Mesendoderm (in vitro differentiated cells): Measurements from ENCODE around the gene CATSPER3.

Experiments
- DNase-seq: peaks from one replicate; pipeline ENCODE4 v3.0.0; 2013
- H2AK5ac ChIP-seq: 2 replicates; pipeline ENCODE4 v1.6.1; 2013; ENCODE audit warnings: low read length, inconsistent platforms
- H2BK120ac ChIP-seq: 2 replicates; pipeline ENCODE4 v1.6.1; 2013; ENCODE audit warnings: low read depth, mild to moderate bottlenecking, low read length, moderate library complexity, mixed read lengths
- H2BK15ac ChIP-seq: replicated peaks from 2 replicates; pipeline ENCODE4 v1.6.1; 2013; ENCODE audit warnings: low read depth, mild to moderate bottlenecking, moderate library complexity
- H2BK5ac ChIP-seq: 2 replicates; pipeline ENCODE4 v1.6.1; 2013; ENCODE audit warnings: low read length, inconsistent platforms
- H3K18ac ChIP-seq: 2 replicates; pipeline ENCODE4 v1.6.1; 2013; ENCODE audit warnings: mild to moderate bottlenecking, low read length, mixed read lengths
- H3K23ac ChIP-seq: one replicate; pipeline ENCODE4 v1.6.1; 2013; ENCODE audit warnings: low read length
- H3K27ac ChIP-seq: 2 replicates; pipeline ENCODE4 v1.5.1; 2013; ENCODE audit warnings: low read depth, mild to moderate bottlenecking, inconsistent platforms, low read length, moderate library complexity
- H3K27me3 ChIP-seq: 2 replicates; pipeline ENCODE4 v1.6.1; 2013; ENCODE audit warnings: low read length, control low read depth, mild to moderate bottlenecking, inconsistent platforms; ENCODE audit not compliant: insufficient read depth, poor library complexity
- H3K36me3 ChIP-seq: 2 replicates; pipeline ENCODE4 v1.6.1; 2013; ENCODE audit warnings: low read length, inconsistent platforms; ENCODE audit not compliant: control insufficient read depth, insufficient read depth
- H3K4ac ChIP-seq: one replicate; pipeline ENCODE4 v1.6.1; 2013; ENCODE audit warnings: low read depth, mild to moderate bottlenecking, low read length, moderate library complexity
- H3K4me1 ChIP-seq: 2 replicates; pipeline ENCODE4 v1.6.1; 2013; ENCODE audit warnings: low read depth, low read length, inconsistent platforms; ENCODE audit not compliant: control insufficient read depth
- H3K4me2 ChIP-seq: 2 replicates; pipeline ENCODE4 v1.6.1; 2013; ENCODE audit warnings: low read length
- H3K4me3 ChIP-seq: 2 replicates; pipeline ENCODE4 v1.5.1; 2013; ENCODE audit warnings: mild to moderate bottlenecking, low read length
- H3K56ac ChIP-seq: one replicate; pipeline ENCODE4 v1.6.1; 2013; ENCODE audit warnings: low read length
- H3K79me1 ChIP-seq: 2 replicates; pipeline ENCODE4 v1.6.1; 2013; ENCODE audit warnings: low read length, inconsistent platforms
- H3K79me2 ChIP-seq: 2 replicates; pipeline ENCODE4 v1.6.1; 2013; ENCODE audit warnings: mild to moderate bottlenecking, low read length; ENCODE audit not compliant: control insufficient read depth, insufficient read depth
- H3K9ac ChIP-seq: 2 replicates; pipeline ENCODE4 v1.6.1; 2013; ENCODE audit warnings: low read length, inconsistent platforms
- H4K5ac ChIP-seq: one replicate; pipeline ENCODE4 v1.6.1; 2013; ENCODE audit warnings: low read length
- H4K8ac ChIP-seq: one replicate; pipeline ENCODE4 v1.6.1; 2013; ENCODE audit warnings: low read depth, mild to moderate bottlenecking, control low read depth, low read length, moderate library complexity
- WGBS: extraction: QIAGEN DNeasy Blood & Tissue Kit; methylation state at CpG from one replicate; pipeline ENCODE4 v1.1.7; 2013; ENCODE audit warnings: low lambda C conversion rate, missing lambda C conversion rate; ENCODE audit not compliant: insufficient coverage; ENCODE audit errors: extremely low coverage; 5-methylcytosine and 5-hydroxymethylcytosine counted together

Gene CATSPER3

DNA sequence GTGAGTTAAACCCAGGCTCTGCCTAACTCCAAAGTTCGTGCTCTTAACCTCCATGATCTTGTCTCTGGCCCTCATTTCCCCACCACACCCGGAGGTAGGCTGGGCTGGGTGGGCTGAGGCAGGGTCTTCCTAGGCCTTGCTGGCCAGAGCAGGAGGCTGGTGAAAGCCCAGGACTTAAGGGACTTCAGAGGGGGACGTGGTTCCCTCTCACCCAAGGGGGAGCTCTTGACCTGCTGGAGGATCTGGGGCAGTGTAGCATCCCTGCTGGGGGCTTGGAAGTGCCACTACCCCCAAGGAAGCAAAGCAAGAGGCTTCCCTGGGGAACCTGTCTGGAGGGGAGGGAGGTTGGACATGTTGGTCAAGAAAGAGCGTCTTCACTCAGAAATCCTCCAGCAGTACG, 51.6 kb downstream of the CATSPER3 start:
- no peak overlapping the region for H3K27ac ChIP-seq
- no peak overlapping the region for H2AK5ac ChIP-seq
- no peaks in the 10 kb centered on the region for H3K36me3 ChIP-seq
- no peak overlapping the region for H3K23ac ChIP-seq
- H2BK5ac ChIP-seq: no peak overlapping the region
- H4K5ac ChIP-seq: no peak overlapping the region
- no peak overlapping the region for H3K4me3 ChIP-seq
- H3K4ac ChIP-seq: no peak overlapping the region
- no peak overlapping the region for H3K18ac ChIP-seq
- no peak overlapping the region for H3K4me2 ChIP-seq
- whole genome bisulfite sequencing: no CpG with 5 or more reads among the region's 5 CpGs
- no peak overlapping the region for H3K56ac ChIP-seq
- H4K8ac ChIP-seq: no peak overlapping the region
- H3K79me1 ChIP-seq: no peaks in the 10 kb centered on the region
- DNase-seq: no peak
- no peak overlapping the region for H2BK15ac ChIP-seq
- no peaks in the 10 kb centered on the region for H3K79me2 ChIP-seq
- H3K9ac ChIP-seq: no peak overlapping the region
- no peaks in the 10 kb centered on the region for H3K4me1 ChIP-seq
- H3K27me3 ChIP-seq: no peaks in the 10 kb centered on the region
- H2BK120ac ChIP-seq: no peak overlapping the region

DNA sequence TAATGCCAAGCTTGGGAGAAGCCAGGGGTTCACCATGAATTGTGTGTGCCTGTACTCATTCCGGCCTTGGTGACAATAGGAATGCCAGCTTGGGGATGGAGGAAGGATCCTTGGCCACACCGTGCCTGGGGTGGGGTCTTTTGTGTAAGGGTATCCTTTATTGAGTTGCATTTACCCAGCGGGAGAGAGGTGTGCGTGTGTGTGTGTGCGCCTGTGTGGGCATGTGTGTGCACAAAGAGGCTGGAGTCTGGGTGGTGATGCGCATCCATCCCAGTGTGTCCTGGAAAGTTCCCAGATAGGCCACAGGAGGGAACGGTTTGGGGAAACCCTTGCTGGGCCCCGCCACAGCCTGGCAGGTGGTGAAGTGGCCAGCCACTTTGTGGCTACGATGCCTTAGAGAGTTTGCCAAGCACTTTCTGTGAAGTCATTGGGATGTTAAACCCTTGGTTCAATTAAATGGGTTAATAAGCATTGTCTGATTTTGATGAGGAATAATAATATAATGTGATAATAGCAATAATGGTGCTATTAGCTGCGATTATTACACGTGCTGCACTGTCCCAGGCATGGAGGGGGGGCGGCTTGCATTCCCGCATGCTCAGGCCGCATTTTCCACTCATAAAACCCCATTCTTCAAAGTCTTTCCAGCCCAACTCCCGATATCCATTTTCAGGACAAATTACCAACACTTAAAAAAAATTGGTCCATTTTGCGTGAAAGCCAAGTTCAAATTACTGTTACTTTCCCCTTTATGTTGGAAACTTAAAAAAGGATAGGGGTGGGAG, 52.6 kb downstream of the CATSPER3 start:
- WGBS: no CpG with 5 or more reads among the region's 16 CpGs
- DNase-seq: no peak

GRCh38 chr5:135024956-135025729, 57.4 kb downstream of the CATSPER3 start:
- no peak overlapping the region for H3K27ac ChIP-seq
- H2BK120ac ChIP-seq: no peak overlapping the region
- no peaks in the 10 kb centered on the region for H3K4me1 ChIP-seq
- H4K8ac ChIP-seq: no peak overlapping the region
- no peak overlapping the region for H3K4me3 ChIP-seq
- no peak overlapping the region for H2BK15ac ChIP-seq
- peaks cover 33% of the 10 kb centered on the region for H3K27me3 ChIP-seq
- H3K23ac ChIP-seq: no peak overlapping the region
- H3K36me3 ChIP-seq: no peaks in the 10 kb centered on the region
- WGBS: no CpG with 5 or more reads among the region's 11 CpGs
- H3K79me1 ChIP-seq: no peaks in the 10 kb centered on the region
- no peak overlapping the region for H2BK5ac ChIP-seq
- no peak overlapping the region for H3K56ac ChIP-seq
- H2AK5ac ChIP-seq: no peak overlapping the region
- DNase-seq: no peak
- no peak overlapping the region for H3K18ac ChIP-seq
- H3K4ac ChIP-seq: no peak overlapping the region
- H3K79me2 ChIP-seq: no peaks in the 10 kb centered on the region
- H3K9ac ChIP-seq: no peak overlapping the region
- H3K4me2 ChIP-seq: no peak overlapping the region
- no peak overlapping the region for H4K5ac ChIP-seq

More for the DNA sequence above, 52.6 kb downstream of the CATSPER3 start:
- Histone ChIP-seq H3K56ac (no peak overlapping the region), H3K23ac (no peak overlapping the region), H3K4ac (no peak overlapping the region), H3K4me3 (no peak overlapping the region), H2BK15ac (no peak overlapping the region), H2AK5ac (no peak overlapping the region), H2BK120ac (no peak overlapping the region), H3K79me1 (no peaks in the 10 kb centered on the region), H3K27ac (no peak overlapping the region), H3K4me2 (no peak overlapping the region), H3K36me3 (no peaks in the 10 kb centered on the region), H4K8ac (no peak overlapping the region), H3K4me1 (no peaks in the 10 kb centered on the region), H3K79me2 (no peaks in the 10 kb centered on the region), H3K27me3 (no peaks in the 10 kb centered on the region), H2BK5ac (no peak overlapping the region), H3K18ac (no peak overlapping the region), H3K9ac (no peak overlapping the region), H4K5ac (no peak overlapping the region)

DNA sequence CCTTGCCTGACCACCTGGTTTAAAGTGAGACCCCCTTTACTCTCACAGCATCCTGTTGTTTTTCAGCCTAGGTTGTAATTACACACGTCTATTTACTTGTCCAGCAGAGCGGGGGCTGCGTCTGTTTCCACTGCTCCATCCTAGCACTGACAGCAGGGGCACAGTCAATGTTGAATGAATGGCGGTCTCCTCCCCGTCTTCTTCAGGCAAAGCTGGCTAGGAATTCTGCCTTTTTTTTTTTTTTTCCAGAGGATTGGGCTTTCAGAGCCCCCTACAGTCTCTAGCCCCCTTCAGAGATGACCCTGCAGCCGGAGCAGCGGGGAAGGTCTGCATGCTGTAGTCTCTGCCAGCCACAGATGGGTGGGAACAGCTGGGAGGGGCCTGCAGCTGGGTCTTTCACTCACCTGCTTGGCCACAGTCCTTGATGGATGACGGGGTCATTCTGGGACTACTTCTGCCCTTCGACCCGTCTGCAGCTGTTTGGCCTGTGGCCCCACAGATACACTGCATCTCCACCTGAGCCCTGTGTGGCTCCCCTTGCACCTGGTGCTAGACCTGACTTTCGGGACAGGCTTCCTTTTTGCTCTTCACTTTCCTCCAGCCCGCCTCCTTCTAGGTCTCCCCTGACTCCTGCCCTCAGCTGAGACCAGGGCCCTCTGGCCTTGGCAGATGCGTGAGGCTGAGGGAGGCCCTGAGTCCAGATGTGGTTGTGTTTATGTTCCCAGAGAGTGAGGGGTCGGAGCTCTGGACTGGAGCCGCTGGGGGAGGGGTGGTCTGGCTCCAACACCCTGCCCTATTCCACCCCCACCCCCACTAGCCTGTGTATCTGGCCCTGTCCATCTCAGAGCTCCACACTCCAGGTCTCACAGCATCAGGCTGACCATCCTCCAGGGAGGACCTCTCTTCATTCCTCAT, 58.3 kb downstream of the CATSPER3 start:
- Histone ChIP-seq H4K8ac (no peak overlapping the region), H3K27me3 (peaks cover 33% of the 10 kb centered on the region), H3K4me2 (no peak overlapping the region), H3K9ac (no peak overlapping the region), H3K27ac (no peak overlapping the region), H3K4ac (no peak overlapping the region), H3K36me3 (no peaks in the 10 kb centered on the region), H2AK5ac (no peak overlapping the region), H2BK120ac (no peak overlapping the region), H3K4me3 (no peak overlapping the region), H3K56ac (no peak overlapping the region), H3K4me1 (no peaks in the 10 kb centered on the region), H3K23ac (no peak overlapping the region), H4K5ac (no peak overlapping the region), H2BK5ac (no peak overlapping the region), H3K79me2 (no peaks in the 10 kb centered on the region), H2BK15ac (no peak overlapping the region), H3K79me1 (no peaks in the 10 kb centered on the region), H3K18ac (no peak overlapping the region)
- DNase-seq: no peak
- no CpG with 5 or more reads among the region's 15 CpGs for WGBS

DNA sequence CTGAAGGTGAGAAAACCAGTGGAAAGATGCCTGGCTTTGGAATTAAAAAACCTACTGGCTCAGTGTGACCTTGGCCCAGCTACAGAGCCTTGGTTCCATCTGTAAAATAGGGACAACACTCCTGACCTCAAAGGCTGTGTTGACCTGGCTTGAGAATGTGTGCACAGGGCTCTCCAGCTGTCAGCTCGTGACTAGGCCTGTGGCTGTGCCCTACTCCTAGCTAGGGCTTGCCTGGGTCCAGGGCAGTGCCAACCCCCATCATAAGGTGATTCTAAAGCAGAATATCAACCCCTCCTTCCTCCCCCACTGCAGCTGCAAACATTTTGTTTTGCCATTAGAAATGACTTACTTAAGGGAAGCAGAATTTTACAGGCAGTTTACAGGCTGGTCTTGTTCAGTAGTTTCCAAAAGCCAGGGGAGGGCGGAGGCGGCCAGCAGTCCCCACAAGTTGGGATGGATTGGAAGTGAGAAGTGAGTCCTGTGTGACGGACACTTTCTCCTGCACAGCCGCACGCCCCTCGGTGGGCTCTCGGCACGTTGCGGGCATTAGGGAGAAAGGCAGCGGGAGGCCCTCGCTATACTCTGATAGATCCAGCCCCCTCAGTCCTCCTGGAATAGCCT, 59.0 kb downstream of the CATSPER3 start:
- Histone ChIP-seq H3K79me1 (no peaks in the 10 kb centered on the region), H2BK5ac (no peak overlapping the region), H3K4me1 (no peaks in the 10 kb centered on the region), H4K8ac (no peak overlapping the region), H3K27ac (no peak overlapping the region), H3K23ac (no peak overlapping the region), H3K56ac (no peak overlapping the region), H3K4me2 (no peak overlapping the region), H3K4me3 (no peak overlapping the region), H3K79me2 (no peaks in the 10 kb centered on the region), H3K27me3 (peaks cover 33% of the 10 kb centered on the region), H2BK15ac (no peak overlapping the region), H3K18ac (no peak overlapping the region), H4K5ac (no peak overlapping the region), H3K36me3 (no peaks in the 10 kb centered on the region), H2BK120ac (no peak overlapping the region), H2AK5ac (no peak overlapping the region), H3K9ac (no peak overlapping the region), H3K4ac (no peak overlapping the region)
- WGBS: no CpG with 5 or more reads among the region's 12 CpGs
- DNase-seq: no peak
